Adrenal gland (tissue), 5 donors: Measurements from ENCODE around the gene EPHA10.

Experiments
- POLR2A ChIP-seq, 2 donors: fragments of 450-650 bp; IDR thresholded peaks; one replicate each; pipeline ENCODE4 v1.6.1; 2017; ENCODE audit warnings: antibody characterized with exemption in 2 of 2, mild to moderate bottlenecking in 2 of 2, moderate library complexity in 1 of 2
- TF ChIP-seq, protein P1 (sequence below), 6 experiments: fragments of 450-650 bp in 4 of 6; fragments of 200-600 bp in 2 of 6; sonication (generic) in 1 of 6; IDR thresholded peaks; 1 replicate in 5 of 6; 2 replicates in 1 of 6; pipeline versions ENCODE4 v1.5.1 to v1.8.0; 2016 to 2021; ENCODE audit warnings: antibody characterized with exemption in 6 of 6, mild to moderate bottlenecking in 2 of 6, moderate library complexity in 1 of 6
- donor health status: DM: no; HTN: no; CAD: no.

- TF ChIP-seq, protein P1, sequence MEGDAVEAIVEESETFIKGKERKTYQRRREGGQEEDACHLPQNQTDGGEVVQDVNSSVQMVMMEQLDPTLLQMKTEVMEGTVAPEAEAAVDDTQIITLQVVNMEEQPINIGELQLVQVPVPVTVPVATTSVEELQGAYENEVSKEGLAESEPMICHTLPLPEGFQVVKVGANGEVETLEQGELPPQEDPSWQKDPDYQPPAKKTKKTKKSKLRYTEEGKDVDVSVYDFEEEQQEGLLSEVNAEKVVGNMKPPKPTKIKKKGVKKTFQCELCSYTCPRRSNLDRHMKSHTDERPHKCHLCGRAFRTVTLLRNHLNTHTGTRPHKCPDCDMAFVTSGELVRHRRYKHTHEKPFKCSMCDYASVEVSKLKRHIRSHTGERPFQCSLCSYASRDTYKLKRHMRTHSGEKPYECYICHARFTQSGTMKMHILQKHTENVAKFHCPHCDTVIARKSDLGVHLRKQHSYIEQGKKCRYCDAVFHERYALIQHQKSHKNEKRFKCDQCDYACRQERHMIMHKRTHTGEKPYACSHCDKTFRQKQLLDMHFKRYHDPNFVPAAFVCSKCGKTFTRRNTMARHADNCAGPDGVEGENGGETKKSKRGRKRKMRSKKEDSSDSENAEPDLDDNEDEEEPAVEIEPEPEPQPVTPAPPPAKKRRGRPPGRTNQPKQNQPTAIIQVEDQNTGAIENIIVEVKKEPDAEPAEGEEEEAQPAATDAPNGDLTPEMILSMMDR (IDR thresholded peaks at IDR 0.05): no peak
- TF ChIP-seq POLR2A (IDR thresholded peaks at IDR 0.05): no peak
Measured at GRCh38 chr1:37721565-37721964, 43.4 kb downstream of the EPHA10 start.
